GM19043 (cell line): Measurements from ENCODE around the gene IGFBP7.

Experiments used
- ATAC-seq: cut with Tn5 transposase; IDR thresholded peaks from one replicate; pipeline ENCODE4 v1.9.1; 2021; ENCODE audit warnings: low read depth; ENCODE audit not compliant: unreplicated experiment

The IGFBP7 gene

DNA sequence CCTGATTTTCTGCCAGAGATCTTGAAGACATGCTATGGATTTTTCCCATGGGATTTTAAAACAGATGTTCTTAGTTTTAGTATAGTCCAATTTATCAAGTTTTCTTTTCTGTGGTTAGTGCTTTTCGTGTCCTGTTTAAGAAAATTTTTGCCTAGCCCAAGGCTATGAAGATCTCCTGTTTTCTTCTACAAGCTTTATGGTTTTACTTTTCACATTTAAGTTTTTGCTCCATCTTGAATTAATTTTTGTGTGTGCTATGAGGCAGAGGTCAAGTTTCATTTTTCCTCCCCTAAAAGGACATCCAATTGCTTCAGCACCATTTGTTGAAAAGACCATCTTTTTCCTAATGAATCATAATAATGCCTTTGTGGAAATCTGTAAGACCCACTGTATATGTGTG is 65.9 kb downstream of the IGFBP7 start:
- no peak for ATAC-seq

DNA sequence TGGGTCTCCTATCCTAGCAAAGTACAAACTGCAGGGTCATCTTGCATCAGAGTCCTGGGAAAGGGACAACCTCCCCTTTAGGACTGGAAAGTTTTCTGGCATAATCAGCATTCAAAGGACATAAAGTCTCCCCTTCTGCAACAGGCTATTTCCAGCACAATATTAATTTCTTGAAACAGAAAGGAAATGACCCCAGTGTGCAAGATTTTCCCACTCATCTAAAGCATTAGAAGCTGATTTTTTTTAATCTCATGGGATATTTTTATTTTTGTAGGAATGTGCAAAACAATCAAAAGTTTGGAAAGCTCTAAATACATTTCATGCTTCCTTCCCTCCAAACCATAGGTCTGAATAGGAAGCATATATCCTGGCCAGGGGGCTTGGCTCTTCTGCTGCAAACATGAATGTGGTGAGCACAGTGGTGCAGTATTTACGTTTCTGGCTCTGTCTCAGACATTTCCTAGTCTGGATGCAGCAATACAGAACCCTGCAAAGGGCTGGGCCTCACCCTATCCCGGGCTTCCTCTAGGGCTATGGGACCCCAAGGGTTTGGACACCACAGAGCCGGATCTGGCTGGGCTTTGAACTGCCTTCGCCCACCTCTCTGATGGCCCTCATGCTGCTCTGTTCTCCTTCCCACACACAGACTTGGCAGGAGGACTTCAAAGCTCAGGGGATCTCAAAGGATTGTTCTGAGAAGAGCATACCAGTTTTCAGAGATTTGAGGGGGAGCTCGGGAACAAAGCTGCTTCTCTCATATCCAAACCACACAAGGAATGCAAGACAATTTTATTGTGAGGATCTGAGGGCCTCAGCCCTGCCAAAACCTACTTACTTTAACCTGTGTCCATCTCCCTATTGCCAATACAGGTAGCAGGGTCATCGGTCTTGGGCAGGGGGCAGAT is 66.6 kb downstream of the IGFBP7 start:
- ATAC-seq: no peak

DNA sequence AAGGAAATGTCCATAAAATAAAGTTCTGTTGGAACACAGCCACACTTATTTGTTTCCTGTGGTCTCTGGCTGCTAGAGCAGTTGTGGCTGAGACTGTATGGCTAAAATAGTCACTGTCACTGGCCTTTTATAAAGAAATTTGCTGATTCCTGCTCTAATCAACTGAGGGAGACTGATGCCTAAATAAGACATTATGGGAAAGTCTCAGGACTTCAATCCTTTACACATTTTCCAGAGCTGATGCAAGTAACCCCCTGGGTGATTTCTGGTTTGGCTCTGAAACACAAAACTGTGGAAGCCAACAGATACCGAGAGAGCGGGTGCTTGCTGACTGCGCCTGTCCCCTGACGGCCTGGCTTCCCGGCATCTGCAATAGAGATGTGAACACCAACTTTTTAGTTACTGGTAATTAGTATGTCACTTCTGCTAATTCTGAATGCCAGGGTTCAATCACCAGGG is 67.4 kb downstream of the IGFBP7 start:
- ATAC-seq: no peak

DNA sequence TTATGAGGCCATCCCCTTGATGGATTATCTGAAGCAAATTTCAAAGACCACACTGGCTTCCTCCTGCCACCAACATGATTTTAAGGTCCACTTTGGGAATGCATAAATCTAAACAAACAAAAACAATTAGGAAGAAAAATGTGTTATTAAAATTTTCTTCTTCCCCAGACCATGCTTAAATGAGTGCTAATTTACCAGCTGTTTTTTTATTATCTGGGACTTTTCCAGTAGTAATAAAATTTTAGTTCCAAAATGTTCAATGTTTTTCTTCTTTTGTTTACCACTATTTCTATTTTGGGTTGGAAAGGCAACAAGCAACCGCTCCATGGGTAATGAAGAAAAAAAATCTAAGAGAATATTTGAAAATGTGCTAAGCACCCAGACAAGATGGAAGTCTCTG is 69.2 kb downstream of the IGFBP7 start:
- ATAC-seq: no peak

DNA sequence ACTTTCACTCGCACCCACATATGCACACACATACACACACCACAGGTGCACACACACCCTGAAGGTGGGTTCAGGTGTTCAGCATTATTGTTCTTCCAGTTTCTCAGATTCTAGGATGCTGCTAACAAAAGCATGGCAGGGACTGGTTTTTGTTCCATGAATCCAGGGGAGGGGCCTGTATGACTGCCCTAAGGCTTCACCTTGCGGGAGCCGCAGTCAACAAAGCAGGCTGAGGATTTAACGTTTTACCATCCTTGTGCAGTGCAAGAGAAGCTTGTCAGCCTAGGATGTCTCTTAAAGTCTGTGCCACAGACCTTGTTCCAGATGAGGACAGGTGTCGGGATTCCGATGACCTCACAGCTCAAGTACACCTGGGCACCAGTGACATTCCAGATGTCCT is 69.7 kb downstream of the IGFBP7 start:
- ATAC-seq: no peak

DNA sequence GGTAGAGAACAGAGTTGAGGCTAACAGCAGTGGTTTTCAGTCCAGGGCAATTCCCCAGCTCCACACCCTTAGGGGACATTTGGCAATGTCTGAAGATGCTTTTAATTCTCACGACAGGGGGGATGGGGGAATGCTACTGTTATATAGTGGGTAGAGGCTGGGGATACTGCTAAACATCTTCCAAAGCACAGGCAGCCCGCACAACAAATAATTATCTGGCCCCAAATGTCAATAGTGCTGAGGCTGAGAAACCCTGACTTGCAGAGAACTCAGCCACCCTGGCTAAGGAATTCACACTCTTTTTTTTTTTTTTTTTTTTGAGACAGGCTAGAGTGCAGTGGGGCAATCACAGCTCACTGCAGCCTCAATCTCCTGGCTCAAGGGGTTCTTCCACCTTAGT is 70.8 kb downstream of the IGFBP7 start:
- no peak for ATAC-seq

DNA sequence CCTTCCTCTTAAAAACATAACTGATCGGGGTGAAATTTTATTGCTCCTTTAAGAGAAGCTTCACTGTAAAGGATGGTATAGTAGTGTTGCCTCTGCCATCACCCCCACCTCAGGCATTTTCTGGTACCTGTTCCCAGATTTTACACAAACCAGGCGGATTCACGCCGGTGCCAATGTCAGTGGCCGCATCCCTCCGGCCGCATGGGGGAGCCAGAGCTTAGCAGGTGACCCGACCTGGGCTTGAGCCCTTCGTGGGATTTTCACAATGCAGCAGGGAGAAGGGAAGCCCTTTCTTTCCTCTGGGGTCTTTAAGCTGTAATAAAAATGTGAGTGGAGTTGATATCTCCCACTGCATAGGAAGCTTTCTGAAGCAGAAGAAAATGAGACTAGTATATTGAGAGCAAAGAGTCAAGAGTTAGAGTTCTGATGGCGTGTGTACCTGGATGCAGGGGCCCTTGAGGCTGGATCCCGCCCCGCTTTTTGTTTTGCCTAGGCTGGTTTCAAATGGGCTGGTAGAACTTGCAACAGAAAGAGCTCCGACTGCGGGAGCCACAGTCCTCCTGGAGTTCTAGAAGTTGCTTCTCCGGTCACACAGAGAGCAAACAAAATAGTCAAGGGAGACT is 72.1 kb downstream of the IGFBP7 start:
- ATAC-seq: no peak

DNA sequence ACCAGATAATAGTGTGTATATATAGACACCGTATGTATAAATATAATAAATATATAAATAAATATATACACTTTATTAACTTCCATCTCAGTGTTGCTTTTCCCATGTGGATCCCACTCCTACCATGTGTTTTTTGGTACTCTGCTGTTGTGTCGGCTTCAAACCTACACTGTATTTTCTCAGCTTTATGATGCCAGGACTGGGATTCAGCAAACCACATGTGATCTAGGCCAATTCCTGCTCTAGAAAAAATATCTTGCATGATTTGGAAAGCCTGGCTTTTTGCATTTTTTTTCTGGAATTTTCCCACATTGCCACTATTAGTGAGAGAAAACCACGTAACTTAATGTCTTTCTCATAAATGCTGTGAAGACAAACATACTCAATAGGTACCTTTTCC is 75.7 kb downstream of the IGFBP7 start:
- no peak for ATAC-seq

DNA sequence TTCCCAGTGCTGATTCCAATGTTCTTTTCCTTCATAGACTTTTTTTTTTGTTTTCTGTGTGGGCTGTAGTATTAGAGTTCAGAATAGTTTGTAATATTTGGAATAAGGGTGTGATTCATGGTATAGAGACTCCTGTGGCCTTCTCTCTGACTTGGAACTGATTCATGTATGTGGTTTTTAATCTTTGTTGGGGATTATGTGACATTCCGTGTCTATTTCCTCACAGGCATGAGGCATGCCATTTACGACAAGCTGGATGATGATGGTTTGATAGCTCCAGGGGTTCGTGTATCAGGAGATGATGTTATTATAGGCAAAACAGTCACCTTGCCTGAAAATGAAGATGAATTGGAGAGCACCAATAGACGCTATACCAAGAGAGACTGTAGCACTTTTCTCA is 87.1 kb downstream of the IGFBP7 start:
- no peak for ATAC-seq

DNA sequence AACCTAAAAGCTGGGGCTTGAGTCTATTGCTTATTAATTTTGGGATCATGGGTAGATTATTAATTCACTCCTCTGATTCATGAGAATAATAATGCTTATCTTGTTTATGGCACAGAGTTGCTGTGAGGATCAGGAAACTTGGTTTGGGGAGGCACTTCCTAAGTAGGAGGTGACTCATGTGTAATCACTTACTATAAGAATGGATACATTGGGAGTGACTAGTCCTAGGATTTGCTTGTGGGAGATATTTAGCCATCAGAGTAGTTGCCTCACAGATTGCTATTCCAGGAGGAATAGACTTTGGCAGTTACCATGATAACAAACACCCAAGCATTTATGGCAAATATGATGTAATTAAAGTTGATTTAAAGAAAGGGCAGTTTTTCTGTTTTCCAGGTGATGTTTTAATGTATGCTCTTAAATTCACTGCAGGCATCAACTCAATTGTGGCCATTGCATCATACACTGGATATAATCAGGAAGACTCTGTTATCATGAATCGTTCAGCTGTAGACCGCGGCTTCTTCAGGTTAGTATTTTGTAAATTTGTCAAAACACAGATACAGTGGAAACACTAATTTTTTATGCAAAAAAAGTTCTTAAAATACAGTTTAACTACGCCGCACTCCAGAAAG is 89.6 kb downstream of the IGFBP7 start:
- no peak for ATAC-seq

DNA sequence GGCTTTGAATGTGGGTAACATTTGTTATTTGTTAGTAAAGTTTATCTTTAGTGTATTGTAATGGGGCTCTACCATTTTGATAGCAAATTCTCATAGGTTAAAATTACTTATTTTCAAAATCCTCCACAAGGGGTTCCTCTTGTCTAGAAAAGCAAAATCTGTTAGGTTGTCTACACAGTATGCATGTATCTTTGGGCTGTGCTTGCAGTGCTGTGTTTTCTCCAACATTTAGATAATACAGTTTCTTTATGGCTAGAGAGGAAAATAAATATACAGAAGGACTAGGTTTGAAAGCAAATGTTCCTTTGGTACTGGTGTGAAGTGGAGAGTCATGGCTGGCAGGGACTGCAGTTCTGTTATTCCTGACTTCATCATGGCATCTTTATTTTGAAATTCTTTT is 91.2 kb downstream of the IGFBP7 start:
- no peak for ATAC-seq

DNA sequence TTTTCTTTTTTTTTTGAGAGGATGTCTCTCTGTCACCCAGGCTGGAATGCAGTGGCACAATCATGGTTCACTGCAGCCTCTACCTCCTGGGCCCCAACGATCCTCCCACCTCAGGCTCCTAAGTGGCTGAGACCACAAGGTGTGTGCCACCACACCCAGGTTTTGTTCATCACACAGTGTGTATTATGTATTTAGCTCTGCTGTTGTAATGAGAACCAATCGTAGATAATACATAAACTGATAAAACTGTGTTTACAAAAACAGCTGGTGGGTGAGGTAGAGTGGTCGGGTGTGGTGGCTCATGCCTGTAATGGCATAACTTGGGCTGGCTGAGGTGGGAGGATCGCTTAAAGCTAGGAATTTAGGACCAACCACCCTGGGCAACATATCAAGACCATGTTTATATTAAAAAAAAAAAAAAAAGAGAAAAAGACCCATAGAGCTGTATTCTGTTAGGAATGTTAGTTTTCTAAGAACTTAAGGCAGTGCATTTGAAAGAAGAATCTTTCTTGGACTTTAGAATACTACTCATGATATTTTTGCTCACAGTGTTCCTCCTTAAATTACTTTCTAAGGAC is 96.6 kb downstream of the IGFBP7 start:
- ATAC-seq: no peak

DNA sequence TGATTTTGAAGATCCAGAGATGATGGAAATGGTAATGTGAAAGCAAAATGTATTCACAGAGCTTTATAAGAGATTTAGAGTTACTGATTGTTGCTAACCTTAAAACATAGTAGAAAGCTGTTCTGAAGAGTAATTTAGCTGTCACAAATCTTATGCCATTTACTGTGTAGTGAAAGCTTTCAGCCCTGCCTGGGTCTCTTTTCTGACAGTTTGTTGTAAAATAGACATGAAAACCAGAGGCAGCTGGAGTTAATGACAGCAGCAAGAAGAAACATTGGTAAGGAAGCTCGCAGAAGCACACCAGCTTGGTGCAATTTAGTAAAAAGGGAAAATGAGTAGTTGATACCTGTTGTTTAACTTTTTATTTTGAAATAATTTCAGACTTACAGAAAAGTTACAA is 110.4 kb downstream of the IGFBP7 start:
- ATAC-seq: no peak

DNA sequence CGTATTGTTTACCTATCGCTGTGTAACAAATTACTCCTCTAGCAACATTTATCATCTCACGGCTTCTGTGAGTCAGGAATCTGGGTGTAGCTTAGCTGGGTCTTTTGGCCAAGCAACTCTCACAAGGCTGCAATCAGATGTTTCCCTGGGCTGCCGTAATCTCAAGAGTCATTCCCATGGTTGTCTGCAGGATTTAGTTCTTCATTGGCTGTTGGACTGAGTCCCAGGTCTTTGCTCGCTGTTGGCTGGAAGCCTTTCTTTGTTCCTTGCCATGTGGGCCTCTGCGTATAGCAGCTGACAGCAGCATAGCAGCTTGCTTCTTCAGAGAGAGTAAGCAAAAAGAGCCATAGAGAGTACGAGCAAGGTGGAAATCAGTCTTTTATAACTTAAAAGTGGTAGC is 114.7 kb downstream of the IGFBP7 start:
- ATAC-seq: no peak

DNA sequence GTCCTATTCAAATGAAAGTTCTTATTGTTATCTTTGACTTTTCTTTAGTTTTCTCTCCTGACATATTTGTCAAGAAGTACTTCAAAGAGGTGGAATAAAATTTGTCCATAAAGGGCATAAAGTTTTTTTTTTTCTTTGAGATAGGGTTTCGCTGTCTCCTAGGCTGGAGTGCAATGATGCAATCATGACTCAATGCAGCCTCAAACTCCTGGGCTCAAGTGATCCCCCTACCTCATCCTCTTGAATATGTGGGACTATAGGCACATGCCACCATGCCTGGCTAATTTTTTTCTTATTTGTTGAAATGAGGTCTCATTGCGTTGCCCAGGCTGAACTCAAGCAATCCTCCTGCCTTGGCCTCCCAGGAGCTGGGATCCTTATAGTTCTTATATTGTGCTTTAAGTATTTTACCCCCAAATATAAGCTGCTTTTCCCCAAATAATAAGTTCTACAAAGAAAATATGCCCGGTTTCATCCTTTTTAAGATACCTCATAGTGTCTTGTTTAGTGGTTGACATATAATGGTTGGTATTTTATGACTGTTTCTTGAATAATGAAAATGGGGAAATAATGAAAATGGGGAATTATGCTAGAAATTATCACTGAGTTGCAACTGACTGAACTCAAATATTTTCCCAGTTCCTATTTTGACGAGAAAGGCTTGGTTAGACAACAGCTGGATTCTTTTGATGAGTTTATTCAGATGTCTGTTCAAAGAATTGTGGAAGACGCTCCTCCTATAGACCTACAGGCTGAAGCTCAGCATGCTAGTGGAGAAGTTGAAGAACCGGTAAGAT is 119.9 kb downstream of the IGFBP7 start:
- ATAC-seq: no peak

DNA sequence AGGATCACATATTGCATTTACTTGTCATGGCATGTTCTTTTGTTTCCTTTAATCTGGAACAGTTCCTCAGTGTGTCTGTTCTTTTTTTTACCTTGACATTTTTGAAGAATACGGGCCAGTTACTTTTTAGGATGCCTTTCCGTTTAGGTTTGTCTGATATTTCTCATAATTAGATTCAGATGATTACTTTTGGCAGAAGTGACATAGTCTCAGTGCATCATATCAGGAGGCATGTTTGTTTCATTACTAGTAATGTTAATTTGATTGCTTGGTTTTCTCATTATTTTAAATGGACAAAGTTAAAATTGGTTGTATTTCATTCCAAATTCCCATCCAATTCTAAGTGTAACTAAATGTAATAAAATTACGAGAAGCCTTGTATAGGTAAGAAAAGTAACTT is 123.2 kb downstream of the IGFBP7 start:
- ATAC-seq: no peak

DNA sequence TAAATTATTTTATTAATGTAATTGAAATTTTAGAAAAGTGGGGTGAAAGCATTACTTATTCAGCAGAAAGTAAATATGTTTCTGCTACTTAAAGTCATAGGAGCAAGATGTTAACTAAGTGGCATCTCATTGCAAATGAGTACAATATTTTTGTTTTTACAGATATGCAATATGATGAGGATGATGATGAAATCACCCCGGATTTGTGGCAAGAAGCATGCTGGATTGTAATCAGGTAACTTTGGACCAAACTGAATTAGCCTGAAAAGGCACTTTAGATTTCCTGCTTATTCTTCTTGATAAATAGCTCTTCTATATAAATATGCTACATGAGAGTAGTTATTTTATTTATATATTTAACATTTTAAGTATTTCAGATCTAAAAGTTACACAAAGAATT is 124.0 kb downstream of the IGFBP7 start:
- ATAC-seq: no peak

DNA sequence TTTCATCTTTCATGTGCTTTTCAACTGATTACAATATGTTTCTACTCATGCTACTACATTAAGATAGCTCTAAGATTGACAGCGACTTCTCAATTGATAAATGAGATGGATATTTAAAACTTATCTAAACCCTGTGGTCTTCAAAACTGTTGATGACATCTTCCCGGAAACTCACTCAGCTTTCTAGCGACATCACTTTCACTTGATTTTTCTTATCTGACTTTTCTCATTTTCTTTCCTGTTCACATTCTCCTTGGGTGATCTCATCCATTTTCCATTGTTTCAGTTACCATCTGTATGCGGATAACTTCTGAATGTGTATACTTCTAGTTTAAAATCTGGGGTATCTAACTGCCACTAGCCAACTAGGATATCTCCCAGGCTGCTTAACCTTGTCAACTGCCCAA is 128.4 kb downstream of the IGFBP7 start:
- ATAC-seq: no peak
